GM21526 (cell line): ENCODE results near the gene MYF5.
"Not testable (repeated sequence)": the region's sequence is repeated elsewhere in the genome, so short reads cannot be mapped to it uniquely, and the experiment has no call there.

Source experiments
- ATAC-seq: cut with Tn5 transposase; IDR thresholded peaks from one replicate; pipeline ENCODE4 v1.9.1; 2021; ENCODE audit warnings: moderate library complexity; ENCODE audit not compliant: unreplicated experiment, low FRiP score

Gene MYF5

GRCh38 chr12:80716696-80717469 lies at the start of gene MYF5:
MYF5 (plus strand) TSS chr12:80716912; CDS start chr12:80717064, 152 bp downstream.
- ATAC-seq, result no peak

- no peak for ATAC-seq
Measured at GRCh38 chr12:80670214-80670613, 46.5 kb upstream of the MYF5 start.

- ATAC-seq, result not testable (repeated sequence)
Measured at GRCh38 chr12:80676042-80676636, 40.6 kb upstream of the MYF5 start.

- no peak for ATAC-seq
Measured at GRCh38 chr12:80676856-80677255, 39.9 kb upstream of the MYF5 start.

- ATAC-seq, result no peak
Measured at GRCh38 chr12:80677994-80678393, 38.7 kb upstream of the MYF5 start.

GRCh38 chr12:80679346-80680131 lies 37.2 kb upstream of the MYF5 start:
- no peak for ATAC-seq

- ATAC-seq, result peak; percentile 89
Measured at GRCh38 chr12:80681287-80681686, 35.4 kb upstream of the MYF5 start.

GRCh38 chr12:80681786-80682185 lies 34.9 kb upstream of the MYF5 start:
- no peak for ATAC-seq

GRCh38 chr12:80684077-80684495 lies 32.6 kb upstream of the MYF5 start:
- no peak for ATAC-seq

- ATAC-seq, result no peak
Measured at GRCh38 chr12:80690090-80690489, 26.6 kb upstream of the MYF5 start.

- ATAC-seq, result no peak
Measured at GRCh38 chr12:80690513-80690912, 26.2 kb upstream of the MYF5 start.

GRCh38 chr12:80692114-80692513 lies 24.6 kb upstream of the MYF5 start:
- ATAC-seq, result peak; percentile 88

- ATAC-seq, result no peak
Measured at GRCh38 chr12:80697270-80697887, 19.3 kb upstream of the MYF5 start.

GRCh38 chr12:80698256-80698655 lies 18.5 kb upstream of the MYF5 start:
- no peak for ATAC-seq

- no peak for ATAC-seq
Measured at GRCh38 chr12:80698847-80699542, 17.7 kb upstream of the MYF5 start.

- no peak for ATAC-seq
Measured at GRCh38 chr12:80700327-80700726, 16.4 kb upstream of the MYF5 start.

GRCh38 chr12:80701388-80701787 lies 15.3 kb upstream of the MYF5 start:
- ATAC-seq, result no peak

- ATAC-seq, result peak; percentile 85
Measured at GRCh38 chr12:80702889-80703805, 13.6 kb upstream of the MYF5 start.

GRCh38 chr12:80704420-80704819 lies 12.3 kb upstream of the MYF5 start:
- ATAC-seq, result no peak
